HL-60 (cell line): ENCODE results near the gene UTP14C.
"Not testable (repeated sequence)": the region's sequence is repeated elsewhere in the genome, so short reads cannot be mapped to it uniquely, and the experiment has no call there.

Source experiments
- DNase-seq, 2 experiments: peaks; one replicate each; pipeline ENCODE4 v3.0.0-alpha.2; 2010 to 2020; ENCODE audit warnings: low read depth in 1 of 2, low spot score in 1 of 2
- H3K27ac ChIP-seq: fragments of 250-450 bp; sonication (Bioruptor Pico); replicated peaks from 2 replicates; pipeline ENCODE4 v1.5.1; 2020; ENCODE audit warnings: mild to moderate bottlenecking, moderate library complexity
- H3K27me3 ChIP-seq: fragments of 250-450 bp; sonication (Bioruptor Pico); 2 replicates; pipeline ENCODE4 v1.5.1; 2021; ENCODE audit warnings: mild to moderate bottlenecking, moderate library complexity; ENCODE audit not compliant: insufficient read depth, poor library complexity, severe bottlenecking
- H3K4me3 ChIP-seq: replicated peaks from 2 replicates; pipeline ENCODE4 v1.5.1; 2011; ENCODE audit warnings: mild to moderate bottlenecking, control low read depth, low read length; ENCODE audit not compliant: insufficient read depth
- GABPA ChIP-seq: IDR thresholded peaks from 2 replicates; pipeline ENCODE4 v1.6.1; 2012; ENCODE audit warnings: low read depth
- POLR2AphosphoS5 ChIP-seq: IDR thresholded peaks from 2 replicates; pipeline ENCODE4 v1.6.1; 2012; ENCODE audit warnings: low read depth
- REST ChIP-seq: IDR thresholded peaks from 2 replicates; pipeline ENCODE4 v1.6.1; 2012; ENCODE audit warnings: low read depth; ENCODE audit not compliant: insufficient replicate concordance
- SPI1 ChIP-seq: IDR thresholded peaks from 2 replicates; pipeline ENCODE4 v1.6.1; 2012; ENCODE audit warnings: low read depth, mild to moderate bottlenecking, borderline replicate concordance
- TF ChIP-seq, protein P1 (sequence below): IDR thresholded peaks from one replicate; pipeline ENCODE4 v1.5.1; 2011; ENCODE audit warnings: low read length, control low read depth, inconsistent platforms; ENCODE audit not compliant: insufficient read depth

Gene UTP14C

DNA sequence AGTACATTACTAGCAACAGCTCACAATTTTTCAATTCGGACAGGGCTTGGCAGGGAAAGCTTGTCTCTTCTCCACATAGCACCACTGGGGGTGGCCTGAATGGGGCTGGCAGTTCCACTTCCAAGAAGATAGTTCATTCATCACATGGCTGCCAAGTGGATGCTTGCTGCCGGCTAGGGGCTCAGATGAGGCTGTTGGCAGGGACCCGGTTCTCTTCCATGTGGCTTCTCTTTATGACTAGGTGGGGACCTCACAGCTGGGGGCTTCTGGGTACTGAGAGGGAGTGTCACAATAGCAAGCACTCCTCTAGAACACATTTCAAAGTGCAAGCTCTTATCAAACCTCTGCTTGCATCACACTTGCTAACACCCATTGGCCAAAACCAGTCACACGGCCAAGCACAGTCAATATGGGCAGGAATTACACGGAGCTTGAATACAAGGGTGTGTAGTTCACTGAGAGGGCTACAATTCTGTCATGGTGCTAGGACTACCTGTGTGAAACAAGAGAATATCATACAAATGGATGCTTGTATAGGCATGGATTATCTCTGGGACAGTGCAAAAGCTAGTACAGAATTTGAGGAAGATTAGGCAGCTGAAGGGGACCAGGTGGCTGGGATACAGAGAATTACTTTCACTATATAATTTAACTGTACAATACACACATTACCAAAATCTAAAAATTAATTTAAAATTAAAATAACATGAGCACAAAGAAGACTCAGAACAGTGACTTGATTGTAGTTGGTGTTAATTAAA, 45.5 kb upstream of the UTP14C start:
- TF ChIP-seq POLR2AphosphoS5 (no peak), REST (no peak), SPI1 (no peak), GABPA (no peak)
- TF ChIP-seq, protein P1, sequence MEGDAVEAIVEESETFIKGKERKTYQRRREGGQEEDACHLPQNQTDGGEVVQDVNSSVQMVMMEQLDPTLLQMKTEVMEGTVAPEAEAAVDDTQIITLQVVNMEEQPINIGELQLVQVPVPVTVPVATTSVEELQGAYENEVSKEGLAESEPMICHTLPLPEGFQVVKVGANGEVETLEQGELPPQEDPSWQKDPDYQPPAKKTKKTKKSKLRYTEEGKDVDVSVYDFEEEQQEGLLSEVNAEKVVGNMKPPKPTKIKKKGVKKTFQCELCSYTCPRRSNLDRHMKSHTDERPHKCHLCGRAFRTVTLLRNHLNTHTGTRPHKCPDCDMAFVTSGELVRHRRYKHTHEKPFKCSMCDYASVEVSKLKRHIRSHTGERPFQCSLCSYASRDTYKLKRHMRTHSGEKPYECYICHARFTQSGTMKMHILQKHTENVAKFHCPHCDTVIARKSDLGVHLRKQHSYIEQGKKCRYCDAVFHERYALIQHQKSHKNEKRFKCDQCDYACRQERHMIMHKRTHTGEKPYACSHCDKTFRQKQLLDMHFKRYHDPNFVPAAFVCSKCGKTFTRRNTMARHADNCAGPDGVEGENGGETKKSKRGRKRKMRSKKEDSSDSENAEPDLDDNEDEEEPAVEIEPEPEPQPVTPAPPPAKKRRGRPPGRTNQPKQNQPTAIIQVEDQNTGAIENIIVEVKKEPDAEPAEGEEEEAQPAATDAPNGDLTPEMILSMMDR = no peak
- Histone ChIP-seq H3K4me3 (no peak overlapping the region), H3K27ac (no peak overlapping the region), H3K27me3 (no peaks in the 10 kb centered on the region)
- DNase-seq = no peak

- Histone ChIP-seq H3K27me3 (no peaks in the 10 kb centered on the region), H3K4me3 (no peak overlapping the region), H3K27ac (no peak overlapping the region)
- DNase-seq = no peak
- no peak for TF ChIP-seq REST
- TF ChIP-seq, protein P1 = no peak
Measured at GRCh38 chr13:51980908-51981307, 43.6 kb upstream of the UTP14C start.

GRCh38 chr13:51981355-51981754, 43.1 kb upstream of the UTP14C start:
- TF ChIP-seq REST (no peak), SPI1 (no peak), POLR2AphosphoS5 (no peak), GABPA (no peak)
- TF ChIP-seq, protein P1 = no peak
- H3K4me3 ChIP-seq = no peak overlapping the region
- DNase-seq = no peak
- no peaks in the 10 kb centered on the region for H3K27me3 ChIP-seq
- H3K27ac ChIP-seq = no peak overlapping the region

DNA sequence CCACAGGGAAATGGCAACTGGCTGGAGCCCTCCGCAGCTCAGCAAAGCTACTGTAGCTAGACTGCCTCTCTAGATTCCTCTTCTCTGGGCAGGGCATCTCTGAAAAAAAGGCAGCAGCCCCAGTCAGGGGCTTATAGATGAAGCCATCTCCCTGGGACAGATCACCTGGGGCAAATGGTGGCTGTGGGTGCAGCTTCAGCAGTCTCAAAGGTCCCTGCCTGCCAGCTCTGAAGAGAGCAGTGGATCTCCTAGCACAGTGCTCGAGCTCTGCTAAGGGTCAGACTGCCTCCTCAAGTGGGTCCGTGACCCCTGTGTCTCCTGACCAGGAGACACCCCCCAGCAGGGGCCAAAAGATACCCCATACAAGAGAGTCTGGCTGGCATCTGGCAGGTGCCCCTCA, 41.2 kb upstream of the UTP14C start:
- DNase-seq, H3K27ac ChIP-seq, H3K27me3 ChIP-seq, H3K4me3 ChIP-seq: not testable (repeated sequence)

DNA sequence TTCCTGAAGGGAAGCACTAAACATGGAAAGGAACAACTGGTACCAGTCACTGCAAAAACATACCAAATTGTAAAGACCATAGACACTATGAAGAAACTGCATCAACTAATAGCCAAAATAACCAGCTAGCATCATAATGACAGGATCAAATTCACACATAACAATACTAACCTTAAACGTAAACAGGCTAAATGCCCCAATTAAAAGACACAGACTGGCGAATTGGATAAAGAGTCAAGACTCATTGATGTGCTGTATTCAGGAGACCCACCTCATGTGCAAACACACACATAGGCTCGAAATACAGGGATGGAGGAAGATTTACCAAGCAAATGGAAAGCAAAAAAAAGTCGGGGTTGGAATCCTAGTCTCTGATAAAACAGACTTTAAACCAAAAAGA, 39.6 kb upstream of the UTP14C start:
- H3K4me3 ChIP-seq, H3K27ac ChIP-seq, H3K27me3 ChIP-seq, DNase-seq: not testable (repeated sequence)
